Astrocyte of the cerebellum (primary cell): ENCODE measurements around the gene IRF2BP1.

Source experiments
- DNase-seq: peaks from one replicate; pipeline ENCODE4 v3.0.0-alpha.2; 2011; ENCODE audit warnings: low read depth
- H3K4me3 ChIP-seq: 2 replicates; pipeline ENCODE4 v1.5.1; 2011; ENCODE audit warnings: mild to moderate bottlenecking, low read depth, low read length, moderate library complexity
- in situ Hi-C: cut with HindIII; loops from 2 replicates; pipeline ENCODE4 v1.10.0; 2017; ENCODE audit warnings: low sequenced_read_pairs
- TF ChIP-seq, protein P1 (sequence below): IDR thresholded peaks from 2 replicates; pipeline ENCODE4 v1.5.1; 2012; ENCODE audit warnings: low read length, low read depth, moderate library complexity, mild to moderate bottlenecking; ENCODE audit errors: missing control alignments

The IRF2BP1 gene

DNA sequence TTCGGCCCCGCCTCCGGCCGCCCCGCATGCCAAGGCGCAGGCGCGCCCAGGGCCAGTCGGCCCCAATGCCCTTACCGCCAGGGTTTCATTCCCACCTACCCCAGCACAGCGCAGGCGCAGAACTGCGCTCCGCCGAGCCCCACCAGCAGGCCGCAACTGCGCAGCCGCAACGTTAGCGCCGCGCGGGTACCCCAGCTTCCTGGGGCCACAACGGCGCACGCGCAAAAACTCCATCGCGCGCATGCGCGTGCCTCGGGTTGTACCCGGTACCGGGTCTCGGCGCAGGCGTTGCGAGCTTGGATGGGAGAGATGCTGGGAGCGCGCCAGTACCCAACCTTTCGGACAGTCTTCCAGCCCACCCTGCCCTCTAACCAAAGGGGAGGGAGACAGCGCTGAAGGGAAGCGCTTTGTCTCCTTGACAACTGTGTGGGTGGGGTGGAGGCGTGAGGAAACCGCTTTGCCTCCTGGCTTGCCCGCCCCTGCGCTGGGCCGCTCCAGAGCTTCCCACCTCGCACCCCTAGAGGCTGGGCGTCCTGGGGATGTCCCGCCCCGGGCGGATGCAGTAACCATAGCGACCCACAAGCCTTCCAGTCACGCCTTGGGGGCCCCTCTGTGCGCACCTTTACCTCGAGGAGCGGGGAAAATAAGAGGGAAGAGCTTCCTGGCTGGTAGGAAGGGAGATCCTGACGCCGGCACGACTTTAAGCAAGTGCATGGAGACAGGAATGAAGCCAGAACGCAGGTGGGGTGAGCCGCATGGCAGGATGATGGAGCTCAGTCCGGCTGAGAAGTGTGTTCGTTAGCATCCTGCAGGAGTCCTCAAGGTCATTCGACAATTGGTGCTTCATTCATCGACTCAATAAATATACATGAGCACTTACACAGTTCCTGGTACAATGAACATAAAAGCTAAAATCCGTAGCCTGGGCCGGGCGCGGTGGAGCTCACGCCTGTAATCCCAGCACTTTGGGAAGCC is 17.0 kb upstream of the IRF2BP1 start:
- TF ChIP-seq, protein P1, sequence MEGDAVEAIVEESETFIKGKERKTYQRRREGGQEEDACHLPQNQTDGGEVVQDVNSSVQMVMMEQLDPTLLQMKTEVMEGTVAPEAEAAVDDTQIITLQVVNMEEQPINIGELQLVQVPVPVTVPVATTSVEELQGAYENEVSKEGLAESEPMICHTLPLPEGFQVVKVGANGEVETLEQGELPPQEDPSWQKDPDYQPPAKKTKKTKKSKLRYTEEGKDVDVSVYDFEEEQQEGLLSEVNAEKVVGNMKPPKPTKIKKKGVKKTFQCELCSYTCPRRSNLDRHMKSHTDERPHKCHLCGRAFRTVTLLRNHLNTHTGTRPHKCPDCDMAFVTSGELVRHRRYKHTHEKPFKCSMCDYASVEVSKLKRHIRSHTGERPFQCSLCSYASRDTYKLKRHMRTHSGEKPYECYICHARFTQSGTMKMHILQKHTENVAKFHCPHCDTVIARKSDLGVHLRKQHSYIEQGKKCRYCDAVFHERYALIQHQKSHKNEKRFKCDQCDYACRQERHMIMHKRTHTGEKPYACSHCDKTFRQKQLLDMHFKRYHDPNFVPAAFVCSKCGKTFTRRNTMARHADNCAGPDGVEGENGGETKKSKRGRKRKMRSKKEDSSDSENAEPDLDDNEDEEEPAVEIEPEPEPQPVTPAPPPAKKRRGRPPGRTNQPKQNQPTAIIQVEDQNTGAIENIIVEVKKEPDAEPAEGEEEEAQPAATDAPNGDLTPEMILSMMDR = no peak
- peak; percentile 91 for DNase-seq
- peak overlapping the region; percentile 78 for H3K4me3 ChIP-seq
- in situ Hi-C loops = no loop called here

DNA sequence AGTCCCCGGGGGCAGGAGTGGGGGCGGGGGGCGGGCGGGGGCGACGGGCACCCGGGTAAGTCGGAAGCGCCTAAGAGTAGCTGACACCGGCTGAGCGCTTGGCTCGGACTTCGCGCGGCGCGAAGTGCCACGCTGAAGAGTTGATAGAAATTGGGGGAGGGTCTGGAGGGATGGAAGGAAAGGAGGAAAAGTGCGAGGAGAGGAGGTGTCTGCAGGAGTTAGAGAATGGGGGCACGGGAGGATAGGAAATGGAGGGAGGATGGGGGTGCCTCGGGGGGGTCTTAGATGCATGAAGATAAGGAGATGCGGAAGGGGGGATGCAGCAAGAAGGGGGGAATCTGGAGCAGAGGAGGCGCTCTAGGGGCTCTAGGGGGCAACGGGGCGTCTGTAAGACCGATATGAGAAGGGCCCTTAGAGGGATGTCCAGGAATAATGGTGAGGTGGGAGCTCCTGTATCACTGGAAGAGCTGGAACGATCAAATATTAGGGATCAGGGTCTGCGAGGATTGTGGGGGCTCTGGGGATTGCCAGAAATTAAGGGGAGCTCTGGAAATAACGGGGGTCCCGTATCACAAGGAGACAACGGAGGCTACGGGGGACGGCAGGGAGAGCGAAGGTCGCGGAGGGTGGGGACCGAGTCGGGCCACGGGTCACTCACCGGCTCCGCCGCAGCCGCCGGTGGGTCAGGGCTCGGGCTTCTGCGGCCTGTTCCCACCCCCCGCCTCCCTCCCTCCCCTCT is 16.1 kb upstream of the IRF2BP1 start, which contains the start of gene MYPOP:
Gene MYPOP (minus strand): TSS at position 702 of the 739 bp plus-strand sequence. CDS start 840 bp downstream, outside the sequence.
- H3K4me3 ChIP-seq = peak within 1 kb of the TSS; percentile 78
- in situ Hi-C loops = no loop called here
- no peak for DNase-seq
- TF ChIP-seq, protein P1 = no peak

DNA sequence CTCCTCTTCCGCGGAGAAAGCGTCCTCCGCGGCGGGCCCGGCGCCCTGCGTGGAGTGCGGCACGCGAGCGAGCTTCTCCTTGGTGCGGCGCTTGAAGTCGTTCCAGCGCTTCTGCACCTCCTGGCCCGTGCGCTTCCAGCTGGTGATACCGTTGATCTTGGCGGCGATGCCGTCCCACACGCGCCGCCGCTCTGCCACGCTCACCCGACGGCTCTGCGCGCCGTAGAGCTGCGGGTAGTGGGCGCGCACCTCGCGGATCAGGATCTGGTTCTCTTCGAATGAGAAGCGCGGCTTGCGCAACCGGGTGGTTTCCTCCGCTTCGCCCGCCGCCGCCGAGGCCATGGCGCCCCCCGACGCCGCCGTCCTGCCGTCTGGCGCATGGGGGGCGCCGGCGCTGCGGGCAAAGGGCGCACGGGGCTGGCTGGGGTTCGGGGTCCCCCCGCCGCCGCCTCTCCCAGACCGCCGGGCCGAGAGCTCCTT is 15.5 kb upstream of the IRF2BP1 start:
- TF ChIP-seq, protein P1 = no peak
- DNase-seq = no peak
- H3K4me3 ChIP-seq = peak overlapping the region; percentile 78
- in situ Hi-C loops = no loop called here

DNA sequence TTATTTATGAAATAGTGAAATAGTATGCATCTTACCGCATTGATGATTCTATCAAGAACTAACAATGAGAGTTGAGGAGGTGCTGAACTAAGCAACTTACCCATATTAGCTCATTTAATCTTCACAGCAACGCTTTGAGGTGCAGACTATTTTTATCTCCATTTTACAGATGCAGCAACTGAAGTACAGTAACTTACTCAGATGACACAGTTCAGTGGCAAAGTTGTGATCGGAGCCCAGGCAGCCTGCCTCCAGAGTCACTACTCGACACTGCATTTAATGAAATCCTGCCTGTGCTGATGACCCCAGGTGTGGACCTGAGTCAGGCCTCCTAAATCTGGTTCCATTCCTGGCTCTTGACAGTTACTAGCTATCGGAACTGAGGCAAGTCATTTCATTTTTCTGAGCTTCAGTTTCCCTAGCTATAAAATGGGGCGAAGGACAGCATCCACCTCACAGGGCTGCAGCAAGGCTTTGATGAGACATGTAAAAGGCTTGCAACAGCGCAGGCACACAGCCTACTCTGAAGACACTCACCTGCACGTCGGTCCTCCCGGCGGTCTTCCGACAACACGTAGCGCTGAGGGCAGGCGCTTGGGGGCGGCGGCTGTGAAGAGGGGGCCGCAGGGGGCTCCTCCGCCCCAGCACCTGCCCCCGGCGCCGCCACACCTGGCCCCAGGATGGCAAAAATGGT is 14.9 kb upstream of the IRF2BP1 start:
- peak overlapping the region; percentile 78 for H3K4me3 ChIP-seq
- TF ChIP-seq, protein P1 = no peak
- DNase-seq = no peak
- in situ Hi-C loops = no loop called here

DNA sequence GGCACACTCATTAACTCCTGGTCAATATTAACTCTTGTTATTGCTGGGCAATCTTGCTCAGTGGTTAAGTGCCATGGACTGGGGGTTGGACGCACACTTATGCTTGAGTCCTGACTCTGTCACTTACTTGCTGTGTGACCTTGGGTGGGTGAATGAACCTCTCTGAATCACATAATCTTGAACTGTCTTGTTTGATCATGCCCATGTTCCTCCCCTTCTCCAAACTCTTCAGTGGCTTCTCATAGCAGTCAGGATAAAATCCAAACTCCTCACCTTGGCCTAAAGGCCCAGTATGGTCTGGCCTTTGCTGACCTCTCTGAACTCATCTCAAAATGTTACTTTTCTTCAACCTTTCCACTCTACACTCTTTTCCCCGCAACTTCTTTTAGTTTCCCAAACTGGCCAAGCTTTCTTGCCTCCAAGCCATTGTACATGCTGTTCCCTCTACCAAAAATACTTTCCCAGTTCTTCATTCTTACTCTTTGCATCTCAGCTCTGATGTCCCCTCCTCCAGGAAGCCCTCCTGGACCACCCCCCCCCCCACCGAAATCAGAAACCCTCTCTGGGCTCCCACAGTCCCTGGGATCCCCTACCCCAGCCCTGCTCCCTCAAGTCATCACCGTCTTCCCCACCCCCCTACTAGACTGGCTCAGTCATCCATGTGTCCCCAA is 14.1 kb upstream of the IRF2BP1 start:
- TF ChIP-seq, protein P1 = no peak
- no peak for DNase-seq
- H3K4me3 ChIP-seq = no peak overlapping the region
- in situ Hi-C loops = no loop called here
